ENCODE data around the gene NSMCE1. TPM values are rescaled to one million over a fixed set of nuclear protein-coding genes. Genes with fewer than 3 reads are reported as not detected.

The NSMCE1 gene
- total RNA-seq, 1 experiment from 2014 or later = 62.7 TPM

Other genes with a start within 250 kb of the NSMCE1 start
- not detected in 2 replicates for gene C16orf82, start 201.8 kb downstream of the NSMCE1 start, total RNA-seq (2014; rRNA removed)
- gene KDM8, start 65.2 kb downstream of the NSMCE1 start, total RNA-seq (2014; rRNA removed) = 4.5 and 4.6 TPM in 2 replicates
- gene IL4R, start 45.2 kb upstream of the NSMCE1 start, total RNA-seq (2014; rRNA removed) = 13.8 and 14.5 TPM in 2 replicates
- gene IL21R, start 133.4 kb upstream of the NSMCE1 start, total RNA-seq (2014; rRNA removed) = 5.6 and 10.8 TPM in 2 replicates